ENCODE data around the gene MPPED1.

- TF ChIP-seq POLR2A (IDR thresholded peaks at IDR 0.05), result no peak
- TF ChIP-seq, protein P1, sequence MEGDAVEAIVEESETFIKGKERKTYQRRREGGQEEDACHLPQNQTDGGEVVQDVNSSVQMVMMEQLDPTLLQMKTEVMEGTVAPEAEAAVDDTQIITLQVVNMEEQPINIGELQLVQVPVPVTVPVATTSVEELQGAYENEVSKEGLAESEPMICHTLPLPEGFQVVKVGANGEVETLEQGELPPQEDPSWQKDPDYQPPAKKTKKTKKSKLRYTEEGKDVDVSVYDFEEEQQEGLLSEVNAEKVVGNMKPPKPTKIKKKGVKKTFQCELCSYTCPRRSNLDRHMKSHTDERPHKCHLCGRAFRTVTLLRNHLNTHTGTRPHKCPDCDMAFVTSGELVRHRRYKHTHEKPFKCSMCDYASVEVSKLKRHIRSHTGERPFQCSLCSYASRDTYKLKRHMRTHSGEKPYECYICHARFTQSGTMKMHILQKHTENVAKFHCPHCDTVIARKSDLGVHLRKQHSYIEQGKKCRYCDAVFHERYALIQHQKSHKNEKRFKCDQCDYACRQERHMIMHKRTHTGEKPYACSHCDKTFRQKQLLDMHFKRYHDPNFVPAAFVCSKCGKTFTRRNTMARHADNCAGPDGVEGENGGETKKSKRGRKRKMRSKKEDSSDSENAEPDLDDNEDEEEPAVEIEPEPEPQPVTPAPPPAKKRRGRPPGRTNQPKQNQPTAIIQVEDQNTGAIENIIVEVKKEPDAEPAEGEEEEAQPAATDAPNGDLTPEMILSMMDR (IDR thresholded peaks at IDR 0.05), result no peak
These were observed 138.3 kb downstream of the MPPED1 start for GRCh38 chr22:43550024-43550620.
